HepG2 (cell line): ENCODE results near the gene SRRM4. TPM values are rescaled to one million over a fixed set of nuclear protein-coding genes. Genes with fewer than 3 reads are reported as not detected.

Source experiments
- ATAC-seq: fragments of 200-7000 bp; cut with Tn5 transposase; 3 replicates; pipeline ENCODE4 v1.9.1; 2020; ENCODE audit warnings: mild to moderate bottlenecking, moderate library complexity
- BruUV-seq: library from RNA; stranded (reverse); fragments of 400-500 nt; replicated peaks from 2 replicates; lab custom pipeline; 2021; lab: Mats Ljungman, UMichigan
- CTCF ChIA-PET: fragments of 300-600 bp; formaldehyde crosslinking; extraction: SDS; loops from one replicate; lab custom pipeline; 2021; ENCODE audit warnings: low total read pairs, inconsistent platforms, low intra/inter-chr PET ratio; lab: Yijun Ruan, JAX
- POLR2A ChIA-PET: fragments of 350-600 bp; sonication (Branson Sonifier 250); formaldehyde crosslinking; loops from one replicate; lab custom pipeline; 2020; ENCODE audit warnings: antibody characterized with exemption, inconsistent platforms; lab: Yijun Ruan, JAX
- DNase-seq: peaks from one replicate; pipeline ENCODE4 v3.0.0-alpha.2; 2015; ENCODE audit warnings: low spot score
- FAIRE-seq: peaks from 3 replicates; lab custom pipeline; 2011; peaks lifted over from hg19 to GRCh38; lab: Jason Lieb, UNC
- H2AFZ ChIP-seq: one replicate; pipeline ENCODE4 v1.6.1; 2011; ENCODE audit warnings: low read length, inconsistent platforms
- H3K27ac ChIP-seq: fragments of 300-600 bp; 3 replicates; pipeline ENCODE4 v1.8.0; 2011; ENCODE audit warnings: mixed run types, mild to moderate bottlenecking, mixed read lengths, low read length, inconsistent platforms; ENCODE audit not compliant: insufficient read depth; ENCODE audit errors: extremely low read length
- H3K27me3 ChIP-seq, 2 experiments: fragments of 200-600 bp in 1 of 2; 2 replicates in 1 of 2; 3 replicates in 1 of 2; pipeline versions ENCODE4 v1.6.0 to v1.8.0; 2011; ENCODE audit warnings: low read length in 2 of 2, mild to moderate bottlenecking in 2 of 2, moderate library complexity in 2 of 2, inconsistent platforms in 1 of 2; ENCODE audit not compliant: insufficient read depth in 2 of 2, control insufficient read depth in 1 of 2
- H3K36me3 ChIP-seq, 2 experiments: fragments of 200-600 bp in 1 of 2; replicated peaks in 1 of 2; 2 replicates in 1 of 2; 3 replicates in 1 of 2; pipeline versions ENCODE4 v1.5.1 to v1.8.0; 2011; ENCODE audit warnings: low read length in 2 of 2, inconsistent platforms in 1 of 2; ENCODE audit not compliant: insufficient read depth in 2 of 2, control insufficient read depth in 1 of 2
- H3K4me1 ChIP-seq: 2 replicates; pipeline ENCODE4 v1.5.1; 2012; ENCODE audit warnings: low read length, inconsistent platforms; ENCODE audit not compliant: insufficient read depth
- H3K4me2 ChIP-seq: 2 replicates; pipeline ENCODE4 v1.6.0; 2011; ENCODE audit warnings: low read depth, low read length, inconsistent platforms
- H3K4me3 ChIP-seq, 3 experiments: fragments of 200-600 bp in 1 of 3; sonication (generic), shearing (Covaris generic) in 1 of 3; replicated peaks in 1 of 3; 2 replicates each; pipeline ENCODE4 v1.5.1; 2011 to 2016; ENCODE audit warnings: low read length in 3 of 3, inconsistent platforms in 2 of 3, low read depth in 2 of 3, mild to moderate bottlenecking in 2 of 3, control low read depth in 1 of 3, mixed read lengths in 1 of 3; ENCODE audit not compliant: insufficient read depth in 1 of 3
- H3K79me2 ChIP-seq: one replicate; pipeline ENCODE4 v1.6.1; 2011; ENCODE audit warnings: low read length, inconsistent platforms; ENCODE audit not compliant: insufficient read depth
- H3K9ac ChIP-seq: 2 replicates; pipeline ENCODE4 v1.6.0; 2011; ENCODE audit warnings: mild to moderate bottlenecking, low read depth, low read length, inconsistent platforms; ENCODE audit not compliant: insufficient read depth
- H3K9me3 ChIP-seq: 2 replicates; pipeline ENCODE4 v1.5.1; 2012; ENCODE audit warnings: mild to moderate bottlenecking, low read length
- H4K20me1 ChIP-seq: 2 replicates; pipeline ENCODE4 v1.6.0; 2011; ENCODE audit warnings: inconsistent platforms, mild to moderate bottlenecking, low read length, moderate library complexity; ENCODE audit not compliant: insufficient read depth
- CHD2 ChIP-seq: IDR thresholded peaks from 2 replicates; pipeline ENCODE4 v1.6.1; 2011; ENCODE audit warnings: low read depth, low read length, improper control_type of control experiment
- GMEB2 ChIP-seq: IDR thresholded peaks from 2 replicates; pipeline ENCODE4 v1.6.1; 2016; ENCODE audit warnings: missing biosample characterization, missing genetic modification reagents, low read depth
- LBX2 ChIP-seq: sonication (generic); formaldehyde crosslinking; IDR thresholded peaks from 2 replicates; pipeline ENCODE4 v1.5.0; 2020; ENCODE audit warnings: missing genetic modification reagents, mild to moderate bottlenecking, borderline replicate concordance
- PLSCR1 ChIP-seq: sonication (generic); formaldehyde crosslinking; IDR thresholded peaks from 2 replicates; pipeline ENCODE4 v1.5.0; 2020; ENCODE audit warnings: missing genetic modification reagents, mild to moderate bottlenecking, borderline replicate concordance
- YY1 ChIP-seq: IDR thresholded peaks from 2 replicates; pipeline ENCODE4 v1.6.1; 2011; ENCODE audit warnings: low read length, low read depth, moderate library complexity, mild to moderate bottlenecking; ENCODE audit not compliant: insufficient read depth, insufficient replicate concordance
- ZBTB37 ChIP-seq: sonication (generic); formaldehyde crosslinking; IDR thresholded peaks from 2 replicates; pipeline ENCODE4 v1.4.0; 2020; ENCODE audit warnings: mild to moderate bottlenecking, missing genetic modification reagents
- ZBTB42 ChIP-seq: sonication (generic); formaldehyde crosslinking; IDR thresholded peaks from 2 replicates; pipeline ENCODE4 v1.5.0; 2020; ENCODE audit warnings: mild to moderate bottlenecking, missing genetic modification reagents
- ZNF10 ChIP-seq: sonication (generic); formaldehyde crosslinking; IDR thresholded peaks from 2 replicates; pipeline ENCODE4 v1.4.0; 2020; ENCODE audit warnings: mild to moderate bottlenecking, low read depth, missing genetic modification reagents, borderline replicate concordance
- ZNF496 ChIP-seq: sonication (generic); formaldehyde crosslinking; IDR thresholded peaks from 2 replicates; pipeline ENCODE4 v1.8.1; 2023; ENCODE audit warnings: mild to moderate bottlenecking, moderate library complexity, missing genetic modification reagents; ENCODE audit not compliant: insufficient replicate concordance
- ZNF543 ChIP-seq: sonication (generic); formaldehyde crosslinking; IDR thresholded peaks from 2 replicates; pipeline ENCODE4 v1.4.0; 2020; ENCODE audit warnings: mild to moderate bottlenecking, missing genetic modification reagents
- ZNF597 ChIP-seq: sonication (generic); formaldehyde crosslinking; IDR thresholded peaks from 2 replicates; pipeline ENCODE4 v1.5.0; 2020; ENCODE audit warnings: missing genetic modification reagents
- ZNF777 ChIP-seq: sonication (generic); formaldehyde crosslinking; IDR thresholded peaks from 2 replicates; pipeline ENCODE4 v1.4.0; 2020; ENCODE audit warnings: missing genetic modification reagents
- WGBS: methylation state at CpG from one replicate; pipeline ENCODE4 v1.1.6; 2017; ENCODE audit warnings: low lambda C conversion rate; 5-methylcytosine and 5-hydroxymethylcytosine counted together
- in situ Hi-C: cut with HindIII; loops from 2 replicates; pipeline ENCODE4 v1.10.0; 2017; ENCODE audit warnings: low pct_unique_long_range_greater_than_20kb; ENCODE audit not compliant: extremely low pct_ligation_motif_present
- intact Hi-C: fragments of 100-400 bp; cut with micrococcal nuclease; formaldehyde crosslinking; loops from one replicate; pipeline ENCODE4 v1.10.0; 2022; ENCODE audit not compliant: unreplicated experiment
- polyA plus RNA-seq, 8 experiments: library from polyadenylated mRNA; depleted of rRNA in 3 of 8; stranded (reverse) in 7 of 8; unstranded in 1 of 8; fragments of >200 nt; fragmentation: Illumina TruSeq in 4 of 8; extraction: Trizol in 4 of 8; gene quantifications; 2 replicates each; pipeline versions ENCODE4 v1.2.1 to v1.2.3, GENCODE V29; 2011 to 2016; ENCODE audit warnings: low read depth in 4 of 8, missing spikeins in 1 of 8, mixed read lengths in 1 of 8; ENCODE audit not compliant: insufficient read depth in 1 of 8
- total RNA-seq, 5 experiments: library from RNA; depleted of rRNA; stranded (reverse); fragments of >200 nt; fragmentation: Illumina TruSeq; extraction: Trizol; gene quantifications; 2 replicates each; pipeline ENCODE4 v1.2.3, GENCODE V29; 2016; ENCODE audit warnings: low read depth in 1 of 5

The SRRM4 gene
- total and polyA plus RNA-seq, 2 of the 13 experiments (the other 11 are each of a cell fraction or from before 2014, with no cell fraction given) = not detected

- Histone ChIP-seq H4K20me1 (no peaks in the 10 kb centered on the region), H3K36me3 (no peaks in the 10 kb centered on the region), H3K9me3 (no peaks in the 10 kb centered on the region), H3K4me3 (no peak overlapping the region), H3K9ac (no peak overlapping the region), H3K27ac (no peak overlapping the region), H3K79me2 (no peaks in the 10 kb centered on the region), H3K27me3 (peaks cover 0 to 3% of the 10 kb centered on the region in 2 experiments; a peak in 1 of 5 replicates), H3K4me2 (no peak overlapping the region), H3K4me1 (no peaks in the 10 kb centered on the region), H2AFZ (no peak overlapping the region)
- POLR2A ChIA-PET = no interaction called here
- intact Hi-C loops (no loop called here), in situ Hi-C loops (loop anchor here (25.0 kb wide), 1 partner anchor 393 kb away; no protein-coding TSS in a partner anchor)
- DNase-seq = no peak
- no peak for FAIRE-seq
- ATAC-seq = no peak
- CTCF ChIA-PET = no interaction called here
- TF ChIP-seq GMEB2 (CRISPR knock-in tag) (no peak), ZNF777 (CRISPR knock-in tag) (no peak), PLSCR1 (CRISPR knock-in tag) (no peak), ZNF10 (no peak), LBX2 (CRISPR knock-in tag) (no peak), ZNF543 (CRISPR knock-in tag) (no peak), ZBTB42 (CRISPR knock-in tag) (no peak), ZNF496 (CRISPR knock-in tag) (no peak), CHD2 (no peak), YY1 (no peak), ZNF597 (no peak), ZBTB37 (CRISPR knock-in tag) (no peak)
- BruUV-seq = no TSS peak
- 0% methylated on average over 3 of the region's 3 CpGs for WGBS
Observed at GRCh38 chr12:119019166-119019565, 37.8 kb downstream of the SRRM4 start.
